Heart right ventricle (tissue), 16 donors: Measurements from ENCODE around the gene ANTXR1. TPM values are rescaled to one million over a fixed set of nuclear protein-coding genes. Genes with fewer than 3 reads are reported as not detected.

Source experiments
- ATAC-seq, 8 donors: fragments of 200-7000 bp; cut with Tn5 transposase; one replicate each; pipeline ENCODE4 v1.9.1; 2020; ENCODE audit warnings: mild to moderate bottlenecking in 8 of 8, moderate library complexity in 8 of 8, moderate number of reproducible peaks in 1 of 8
- DNase-seq, 2 donors: peaks; one replicate each; pipeline ENCODE4 v3.0.0-alpha.2; 2020
- H3K27ac ChIP-seq, 10 donors: fragments of 200-600 bp; sonication (generic) in 2 of 10; one replicate each; pipeline versions ENCODE4 v1.5.0 to v1.8.0; 2020 to 2022; ENCODE audit warnings: mild to moderate bottlenecking in 3 of 10
- H3K27me3 ChIP-seq, 7 donors: fragments of 200-600 bp; one replicate each; pipeline ENCODE4 v1.8.0; 2021 to 2022; ENCODE audit warnings: mild to moderate bottlenecking in 2 of 7
- H3K36me3 ChIP-seq, 9 donors: fragments of 200-600 bp; sonication (generic) in 1 of 9; one replicate each; pipeline versions ENCODE4 v1.5.0 to v1.8.0; 2020 to 2022; ENCODE audit warnings: mild to moderate bottlenecking in 2 of 9
- H3K4me1 ChIP-seq, 9 donors: fragments of 200-600 bp; sonication (generic) in 1 of 9; one replicate each; pipeline versions ENCODE4 v1.5.0 to v1.8.0; 2020 to 2022; ENCODE audit warnings: mild to moderate bottlenecking in 4 of 9
- H3K4me3 ChIP-seq, 10 donors: fragments of 200-600 bp; sonication (generic) in 2 of 10; one replicate each; pipeline versions ENCODE4 v1.5.0 to v1.8.0; 2020 to 2022; ENCODE audit warnings: mild to moderate bottlenecking in 7 of 10, moderate library complexity in 2 of 10
- H3K9me3 ChIP-seq, 11 donors: fragments of 200-600 bp in 10 of 11; sonication (generic) in 2 of 11; one replicate each; pipeline versions ENCODE4 v1.5.0 to v1.8.0; 2013 to 2022; ENCODE audit warnings: mild to moderate bottlenecking in 2 of 11, control low read depth in 1 of 11, moderate library complexity in 1 of 11
- WGBS, 2 donors: extraction: QIAGEN DNeasy Blood & Tissue Kit; methylation state at CpG; one replicate each; pipeline ENCODE4 v1.1.7; 2013; ENCODE audit warnings: inconsistent platforms in 1 of 2; 5-methylcytosine and 5-hydroxymethylcytosine counted together
- intact Hi-C, 10 donors: fragments of 100-400 bp; cut with DNase I; formaldehyde crosslinking; loops; one replicate each; pipeline versions ENCODE4 v1.11.1 to v1.14.2; 2022
- microRNA-seq, 2 donors: library from miRNA; unstranded; fragments of <30 nt; microRNA quantifications; one replicate each; pipeline ENCODE4 v1.2.0, GENCODE V29; 2021
- polyA plus RNA-seq, 2 donors: library from polyadenylated mRNA; stranded (reverse); fragments of 200-250 nt; gene quantifications; one replicate each; pipeline ENCODE4 v1.2.3, GENCODE V29; 2013
- total RNA-seq, 10 donors: library from RNA; stranded (reverse); fragmentation: NEBNext Ultra II Directional in 3 of 10; extraction: Animal tissue kit (Norgen Biotek cat#: 25700) in 3 of 10; gene quantifications; one replicate each; pipeline versions ENCODE4 v1.2.1 to v1.2.4, GENCODE V29; 2021 to 2023
- TF ChIP-seq, protein P1 (sequence below), 9 donors: fragments of 200-600 bp; sonication (generic) in 2 of 9; IDR thresholded peaks; one replicate each; pipeline versions ENCODE4 v1.5.0 to v1.8.0; 2021 to 2022; ENCODE audit warnings: antibody characterized with exemption in 9 of 9, mild to moderate bottlenecking in 5 of 9, moderate library complexity in 1 of 9
- donor health status: Arrhythmogenic right ventricular cardiomyopathy.
- donor health status: ischemic (EF 13 %, LVEDD 7.1; RV severe dilation, severe dysfunction).
- donor health status: healthy with polysubstance abuse.
- donor health status: DM: no; HTN: yes; CAD: no.
- donor health status: DM: no; HTN: no; CAD: no.
- donor health status: ischemic (EF 25% LVEDD 6.9; RV normal size, moderate dysfunction).
- donor health status: ischemic (EF 25% LVEDD 5.7; RV mildly dilated, moderate dysfunction).
- donor health status: healthy.
- donor health status: DM: yes; HTN: yes; CAD: no.
- donor health status: Ischemic cardiomyopathy.
- donor health status: ischemic (EF 35%, LVEDD 5.7; RV mildly dilated, moderate dysfunction).
- donor health status: nonischemic (EF 11% LVEDD 7.7; RV severe dilation, severe dysfunction).
- donor health status: DM: yes; HTN: yes; CAD: no.
- donor health status: PGD.
- donor health status: ischemic (EF 29% LVEDD 5.4; RV normal size, mild dysfunction).
- donor health status: nonischemic (EF 23%, LVEDD 6.1; RV moderate dilation, normal function).

The ANTXR1 gene
- total and polyA plus RNA-seq, 12 donors, result 8.9 to 33.1 (median 24.1) TPM

DNA sequence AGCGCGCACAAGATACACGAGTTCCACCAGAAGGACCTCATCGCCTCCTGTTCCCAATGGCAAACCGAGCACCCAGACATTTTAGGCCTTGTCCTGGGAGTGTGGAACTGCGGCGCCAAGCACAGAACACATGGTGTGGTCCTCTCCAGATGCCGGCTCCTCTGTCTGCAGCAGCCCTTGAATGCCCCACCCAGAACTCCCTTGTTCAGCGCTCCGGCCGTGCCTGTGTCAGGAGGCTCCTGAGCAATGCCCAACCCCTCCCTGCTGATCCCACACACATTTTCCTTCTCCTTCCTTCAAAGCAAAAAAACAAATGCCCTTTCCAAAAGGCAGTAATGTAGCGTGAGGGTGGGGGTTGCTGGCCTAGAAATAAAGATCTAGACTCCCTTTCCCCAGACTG lies 284.2 kb downstream of the ANTXR1 start:
- no peaks in the 10 kb centered on the region for H3K36me3 ChIP-seq
- ATAC-seq, result no peak
- WGBS, 2 donors, result 91 to 95% methylated on average over 12 of the region's 12 CpGs
- peaks cover 0 to 16% (median 6%) of the 10 kb centered on the region in 9 donors for H3K4me1 ChIP-seq
- TF ChIP-seq, protein P1, sequence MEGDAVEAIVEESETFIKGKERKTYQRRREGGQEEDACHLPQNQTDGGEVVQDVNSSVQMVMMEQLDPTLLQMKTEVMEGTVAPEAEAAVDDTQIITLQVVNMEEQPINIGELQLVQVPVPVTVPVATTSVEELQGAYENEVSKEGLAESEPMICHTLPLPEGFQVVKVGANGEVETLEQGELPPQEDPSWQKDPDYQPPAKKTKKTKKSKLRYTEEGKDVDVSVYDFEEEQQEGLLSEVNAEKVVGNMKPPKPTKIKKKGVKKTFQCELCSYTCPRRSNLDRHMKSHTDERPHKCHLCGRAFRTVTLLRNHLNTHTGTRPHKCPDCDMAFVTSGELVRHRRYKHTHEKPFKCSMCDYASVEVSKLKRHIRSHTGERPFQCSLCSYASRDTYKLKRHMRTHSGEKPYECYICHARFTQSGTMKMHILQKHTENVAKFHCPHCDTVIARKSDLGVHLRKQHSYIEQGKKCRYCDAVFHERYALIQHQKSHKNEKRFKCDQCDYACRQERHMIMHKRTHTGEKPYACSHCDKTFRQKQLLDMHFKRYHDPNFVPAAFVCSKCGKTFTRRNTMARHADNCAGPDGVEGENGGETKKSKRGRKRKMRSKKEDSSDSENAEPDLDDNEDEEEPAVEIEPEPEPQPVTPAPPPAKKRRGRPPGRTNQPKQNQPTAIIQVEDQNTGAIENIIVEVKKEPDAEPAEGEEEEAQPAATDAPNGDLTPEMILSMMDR (IDR thresholded peaks at IDR 0.05), result no peak
- H3K9me3 ChIP-seq, result no peaks in the 10 kb centered on the region
- H3K27me3 ChIP-seq, result no peaks in the 10 kb centered on the region
- no peak overlapping the region for H3K27ac ChIP-seq
- DNase-seq, result no peak
- H3K4me3 ChIP-seq, result no peak overlapping the region
- intact Hi-C loops, result no loop called here

DNA sequence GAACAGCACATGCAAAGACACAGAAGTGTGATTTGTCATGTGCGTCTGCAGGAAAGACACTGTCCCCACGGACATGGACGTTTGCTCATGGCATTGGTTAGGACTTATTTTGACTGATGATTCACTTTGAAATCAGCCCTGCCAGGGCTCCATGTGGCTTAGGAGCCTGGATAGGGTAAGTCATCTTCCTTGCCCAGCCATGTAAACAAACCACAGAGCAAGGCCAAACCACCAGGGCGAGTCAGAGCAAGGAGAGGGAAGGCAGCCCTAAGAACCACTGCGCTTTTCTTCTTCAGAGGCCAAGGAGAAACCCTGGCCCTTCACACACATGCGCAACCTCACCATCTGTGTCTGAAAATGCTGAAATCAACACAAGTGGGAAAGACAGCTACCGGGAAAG lies 285.3 kb downstream of the ANTXR1 start:
- intact Hi-C loops, result no loop called here
- Histone ChIP-seq H3K36me3 (no peaks in the 10 kb centered on the region), H3K4me1 (peaks cover 0 to 16% (median 6%) of the 10 kb centered on the region in 9 donors), H3K27ac (no peak overlapping the region), H3K4me3 (no peak overlapping the region), H3K27me3 (no peaks in the 10 kb centered on the region), H3K9me3 (peaks cover 0 to under 1% (median 0%) of the 10 kb centered on the region in 11 donors)
- DNase-seq (no peak), ATAC-seq (peak in 1 of 8 donors; percentile 27)
- 84 to 92% methylated on average over 7 of the region's 7 CpGs for whole genome bisulfite sequencing, 2 donors
- TF ChIP-seq, protein P1 (IDR thresholded peaks at IDR 0.05), result no peak

DNA sequence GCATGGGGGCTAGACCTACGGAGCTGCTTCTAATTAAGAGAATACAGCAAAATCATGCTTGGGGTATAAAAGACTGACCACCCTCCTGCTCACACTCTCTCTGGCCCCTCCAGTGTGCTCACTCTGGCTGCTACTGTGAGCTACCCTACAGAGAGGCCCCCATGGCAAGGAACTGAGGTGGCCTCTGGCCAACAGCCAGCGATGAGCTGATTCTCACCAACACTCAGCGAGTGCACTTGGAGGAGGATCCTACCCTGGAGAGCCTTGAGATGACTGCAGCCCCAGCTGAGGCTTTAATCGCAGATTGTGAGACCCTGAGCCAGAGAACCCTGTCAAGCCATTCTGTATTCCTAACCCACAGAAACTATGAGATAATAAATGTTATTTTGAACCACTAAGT lies 285.9 kb downstream of the ANTXR1 start:
- no peak for DNase-seq
- Histone ChIP-seq H3K36me3 (no peaks in the 10 kb centered on the region), H3K9me3 (peaks cover 0 to 7% (median 3%) of the 10 kb centered on the region in 11 donors), H3K27ac (no peak overlapping the region), H3K4me3 (no peak overlapping the region), H3K4me1 (peaks cover 0 to 16% (median 6%) of the 10 kb centered on the region in 9 donors), H3K27me3 (no peaks in the 10 kb centered on the region)
- intact Hi-C loops, result no loop called here
- TF ChIP-seq, protein P1 (IDR thresholded peaks at IDR 0.05), result no peak
- 51 to 54% methylated on average over 4 of the region's 4 CpGs for WGBS, 2 donors
- ATAC-seq, result peak in 1 of 8 donors; percentile 11

Small RNAs within 50 kb of the gene (microRNA-seq; reads per million reads assigned to microRNA genes)
- 0 to 0.51 reads per million in 2 donors for gene MIR3126

Other genes with a start within 250 kb of the ANTXR1 start
- gene BMP10, start 141.8 kb upstream of the ANTXR1 start, total RNA-seq, result under 1 TPM in 1 of 10 donors, not detected in 9; 0.31 TPM
- gene BMP10, start 141.8 kb upstream of the ANTXR1 start, polyA plus RNA-seq, result under 1 TPM in 1 of 2 donors, not detected in 1; 0.03 TPM
- not detected for gene GKN2, start 60.3 kb upstream of the ANTXR1 start, total RNA-seq
- gene GKN2, start 60.3 kb upstream of the ANTXR1 start, polyA plus RNA-seq, result not detected
- not detected for gene GKN1, start 38.5 kb upstream of the ANTXR1 start, total RNA-seq
- under 1 TPM in 1 of 2 donors, not detected in 1; 0.19 TPM for gene GKN1, start 38.5 kb upstream of the ANTXR1 start, polyA plus RNA-seq